ENCODE measurements around the gene GMDS.

DNA sequence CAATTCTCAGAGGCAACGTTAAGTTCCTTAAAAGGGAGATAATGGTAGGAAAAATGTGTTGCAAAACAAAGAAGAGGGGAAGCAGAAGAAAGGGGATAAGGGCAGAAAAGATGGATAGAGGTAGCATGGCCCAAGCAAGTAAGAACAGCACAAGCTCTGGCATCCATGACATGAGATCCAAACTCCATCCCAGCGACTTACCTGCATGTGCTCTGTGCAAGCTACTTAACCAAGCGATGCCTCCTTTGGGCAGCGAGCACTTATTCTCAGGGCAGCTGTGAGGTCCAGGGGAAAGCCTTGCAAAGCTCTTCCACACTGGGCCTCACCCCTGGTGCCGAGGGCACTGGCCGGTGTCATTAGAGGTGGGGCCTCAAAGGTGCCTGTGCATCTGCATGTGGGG lies 340.5 kb downstream of the GMDS start:
- TF ChIP-seq SAP30 (IDR thresholded peaks at IDR 0.05; ENCODE audit: insufficient read depth, insufficient replicate concordance, low read length), result no peak
- no peak for TF ChIP-seq SP1 (IDR thresholded peaks at IDR 0.05; ENCODE audit: low read depth, low read length)
- no peak for TF ChIP-seq EP300 (IDR thresholded peaks at IDR 0.05; ENCODE audit: borderline replicate concordance in 1 of 2, low read depth in 2 of 2, low read length in 2 of 2)
- TF ChIP-seq POLR2A (IDR thresholded peaks at IDR 0.05; ENCODE audit: control extremely low read depth in 1 of 2, low read depth in 2 of 2, low read length in 2 of 2), result no peak
- TF ChIP-seq, protein P1, sequence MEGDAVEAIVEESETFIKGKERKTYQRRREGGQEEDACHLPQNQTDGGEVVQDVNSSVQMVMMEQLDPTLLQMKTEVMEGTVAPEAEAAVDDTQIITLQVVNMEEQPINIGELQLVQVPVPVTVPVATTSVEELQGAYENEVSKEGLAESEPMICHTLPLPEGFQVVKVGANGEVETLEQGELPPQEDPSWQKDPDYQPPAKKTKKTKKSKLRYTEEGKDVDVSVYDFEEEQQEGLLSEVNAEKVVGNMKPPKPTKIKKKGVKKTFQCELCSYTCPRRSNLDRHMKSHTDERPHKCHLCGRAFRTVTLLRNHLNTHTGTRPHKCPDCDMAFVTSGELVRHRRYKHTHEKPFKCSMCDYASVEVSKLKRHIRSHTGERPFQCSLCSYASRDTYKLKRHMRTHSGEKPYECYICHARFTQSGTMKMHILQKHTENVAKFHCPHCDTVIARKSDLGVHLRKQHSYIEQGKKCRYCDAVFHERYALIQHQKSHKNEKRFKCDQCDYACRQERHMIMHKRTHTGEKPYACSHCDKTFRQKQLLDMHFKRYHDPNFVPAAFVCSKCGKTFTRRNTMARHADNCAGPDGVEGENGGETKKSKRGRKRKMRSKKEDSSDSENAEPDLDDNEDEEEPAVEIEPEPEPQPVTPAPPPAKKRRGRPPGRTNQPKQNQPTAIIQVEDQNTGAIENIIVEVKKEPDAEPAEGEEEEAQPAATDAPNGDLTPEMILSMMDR (IDR thresholded peaks at IDR 0.05; ENCODE audit: control extremely low read depth in 1 of 3, insufficient read depth in 1 of 3, low read depth in 1 of 3, low read length in 3 of 3), result no peak
